HK-2 (cell line): ENCODE measurements around the gene EVC2.

Experiments used
- DNase-seq: peaks from one replicate; pipeline ENCODE4 v3.0.0-alpha.2; 2018; ENCODE audit not compliant: unreplicated experiment

The EVC2 gene

GRCh38 chr4:5713861-5714260 lies 5.5 kb upstream of the EVC2 start:
- DNase-seq: no peak

GRCh38 chr4:5712931-5713330 lies 4.6 kb upstream of the EVC2 start:
- no peak for DNase-seq

GRCh38 chr4:5712517-5712916 lies 4.2 kb upstream of the EVC2 start:
- DNase-seq: peak; percentile 65

GRCh38 chr4:5711479-5712184 lies 3.3 kb upstream of the EVC2 start:
- peak; percentile 70 for DNase-seq

- peak; percentile 90 for DNase-seq
Observed at GRCh38 chr4:5710961-5711478, 2.7 kb upstream of the EVC2 start, which contains the start of gene EVC. TSS of gene EVC (plus strand) at chr4:5711201. CDS start at chr4:5711381, 180 bp downstream.

- no peak for DNase-seq
Observed at GRCh38 chr4:5710065-5710960, 2.0 kb upstream of the EVC2 start.

GRCh38 chr4:5709207-5709575 lies 832 bp upstream of the EVC2 start:
- peak; percentile 26 for DNase-seq

- no peak for DNase-seq
Observed at GRCh38 chr4:5707778-5708448, 446 bp downstream of the EVC2 start.

- no peak for DNase-seq
Observed at GRCh38 chr4:5707366-5707765, 993 bp downstream of the EVC2 start.

- no peak for DNase-seq
Observed at GRCh38 chr4:5706486-5707290, 1.7 kb downstream of the EVC2 start.

- no peak for DNase-seq
Observed at GRCh38 chr4:5705647-5706320, 2.6 kb downstream of the EVC2 start.

- DNase-seq: no peak
Observed at GRCh38 chr4:5704276-5704675, 4.1 kb downstream of the EVC2 start.

- no peak for DNase-seq
Observed at GRCh38 chr4:5703831-5704230, 4.5 kb downstream of the EVC2 start.

- DNase-seq: no peak
Observed at GRCh38 chr4:5701971-5702370, 6.4 kb downstream of the EVC2 start.

GRCh38 chr4:5700459-5700858 lies 7.9 kb downstream of the EVC2 start:
- DNase-seq: no peak

- DNase-seq: no peak
Observed at GRCh38 chr4:5696341-5696740, 12.0 kb downstream of the EVC2 start.

- no peak for DNase-seq
Observed at GRCh38 chr4:5693871-5694270, 14.5 kb downstream of the EVC2 start.

- no peak for DNase-seq
Observed at GRCh38 chr4:5691491-5692132, 16.7 kb downstream of the EVC2 start.

GRCh38 chr4:5689065-5689464 lies 19.3 kb downstream of the EVC2 start:
- no peak for DNase-seq

GRCh38 chr4:5686338-5686737 lies 22.0 kb downstream of the EVC2 start:
- DNase-seq: no peak
